Fibroblast of villous mesenchyme (primary cell): ENCODE measurements around the gene MALT1. TPM values are rescaled to one million over a fixed set of nuclear protein-coding genes. Genes with fewer than 3 reads are reported as not detected.

Source experiments
- DNase-seq: peaks from one replicate; pipeline ENCODE4 v3.0.0-alpha.2; 2010; ENCODE audit warnings: low read depth
- H3K4me3 ChIP-seq: 2 replicates; pipeline ENCODE4 v1.5.1; 2011; ENCODE audit warnings: low read depth, mild to moderate bottlenecking, low read length
- total RNA-seq: library from RNA; depleted of rRNA; stranded (reverse); fragments of >200 nt; gene quantifications from 2 replicates; pipeline ENCODE4 v1.2.3, GENCODE V29; 2012
- TF ChIP-seq, protein P1 (sequence below): IDR thresholded peaks from 2 replicates; pipeline ENCODE4 v1.5.1; 2012; ENCODE audit warnings: low read depth, mild to moderate bottlenecking, low read length; ENCODE audit not compliant: insufficient read depth

The MALT1 gene
- total RNA-seq, 1 donor, result 85.1 TPM

DNA sequence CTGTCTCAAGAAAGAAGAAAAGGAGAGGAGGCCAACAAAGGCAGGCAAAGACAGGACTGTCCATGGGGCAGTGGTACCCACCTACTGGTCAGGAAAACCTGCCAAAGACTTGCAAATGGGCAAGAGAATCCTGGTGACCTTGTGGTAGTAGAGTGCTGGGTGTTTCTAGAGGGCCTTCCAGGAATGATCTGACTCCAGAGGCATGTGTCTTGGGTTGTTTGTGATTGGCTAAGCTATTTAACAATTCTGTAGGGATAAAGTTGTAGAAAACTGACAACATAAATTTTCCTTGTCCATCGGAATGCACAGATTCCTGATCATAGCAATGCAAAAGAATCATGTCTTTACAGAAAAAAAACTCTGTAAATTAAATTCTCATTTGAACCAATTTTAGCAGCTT lies 125.0 kb downstream of the MALT1 start:
- no peak for DNase-seq
- no peak overlapping the region for H3K4me3 ChIP-seq
- TF ChIP-seq, protein P1, sequence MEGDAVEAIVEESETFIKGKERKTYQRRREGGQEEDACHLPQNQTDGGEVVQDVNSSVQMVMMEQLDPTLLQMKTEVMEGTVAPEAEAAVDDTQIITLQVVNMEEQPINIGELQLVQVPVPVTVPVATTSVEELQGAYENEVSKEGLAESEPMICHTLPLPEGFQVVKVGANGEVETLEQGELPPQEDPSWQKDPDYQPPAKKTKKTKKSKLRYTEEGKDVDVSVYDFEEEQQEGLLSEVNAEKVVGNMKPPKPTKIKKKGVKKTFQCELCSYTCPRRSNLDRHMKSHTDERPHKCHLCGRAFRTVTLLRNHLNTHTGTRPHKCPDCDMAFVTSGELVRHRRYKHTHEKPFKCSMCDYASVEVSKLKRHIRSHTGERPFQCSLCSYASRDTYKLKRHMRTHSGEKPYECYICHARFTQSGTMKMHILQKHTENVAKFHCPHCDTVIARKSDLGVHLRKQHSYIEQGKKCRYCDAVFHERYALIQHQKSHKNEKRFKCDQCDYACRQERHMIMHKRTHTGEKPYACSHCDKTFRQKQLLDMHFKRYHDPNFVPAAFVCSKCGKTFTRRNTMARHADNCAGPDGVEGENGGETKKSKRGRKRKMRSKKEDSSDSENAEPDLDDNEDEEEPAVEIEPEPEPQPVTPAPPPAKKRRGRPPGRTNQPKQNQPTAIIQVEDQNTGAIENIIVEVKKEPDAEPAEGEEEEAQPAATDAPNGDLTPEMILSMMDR, result no peak

- TF ChIP-seq, protein P1, result no peak
- H3K4me3 ChIP-seq, result no peak overlapping the region
- DNase-seq, result no peak
These were observed 129.3 kb downstream of the MALT1 start for GRCh38 chr18:58800582-58800981.

- no peak for DNase-seq
- H3K4me3 ChIP-seq, result no peak overlapping the region
- TF ChIP-seq, protein P1, result no peak
These were observed 131.7 kb downstream of the MALT1 start for GRCh38 chr18:58802959-58803358.

DNA sequence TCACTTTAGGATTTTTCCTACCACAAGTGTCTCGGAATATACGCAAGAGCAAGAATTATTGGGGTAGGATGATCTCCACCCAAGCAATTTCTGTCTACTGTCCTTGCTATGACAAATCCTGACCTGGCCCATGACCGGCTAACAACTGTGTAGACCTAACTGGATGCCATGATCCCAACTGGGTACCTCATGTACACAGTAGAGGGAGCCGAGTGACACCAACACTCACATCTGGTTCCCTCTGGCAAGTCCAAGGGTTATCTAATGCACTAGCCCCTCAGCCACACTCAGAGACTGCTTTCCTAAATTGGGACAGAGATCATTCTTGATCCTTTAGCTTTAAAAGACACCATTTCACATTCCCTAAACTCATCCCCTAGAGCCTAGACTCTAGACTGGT lies 132.7 kb downstream of the MALT1 start:
- no peak overlapping the region for H3K4me3 ChIP-seq
- TF ChIP-seq, protein P1, result no peak
- DNase-seq, result no peak

Other genes with a start within 250 kb of the MALT1 start
- 158 and 237 TPM in 2 replicates for gene ALPK2, start 42.4 kb upstream of the MALT1 start, total RNA-seq
- 45.1 and 45.8 TPM in 2 replicates for gene ZNF532, start 193.4 kb downstream of the MALT1 start, total RNA-seq